Measurements from ENCODE around the gene METTL3.

METTL3 gene

DNA sequence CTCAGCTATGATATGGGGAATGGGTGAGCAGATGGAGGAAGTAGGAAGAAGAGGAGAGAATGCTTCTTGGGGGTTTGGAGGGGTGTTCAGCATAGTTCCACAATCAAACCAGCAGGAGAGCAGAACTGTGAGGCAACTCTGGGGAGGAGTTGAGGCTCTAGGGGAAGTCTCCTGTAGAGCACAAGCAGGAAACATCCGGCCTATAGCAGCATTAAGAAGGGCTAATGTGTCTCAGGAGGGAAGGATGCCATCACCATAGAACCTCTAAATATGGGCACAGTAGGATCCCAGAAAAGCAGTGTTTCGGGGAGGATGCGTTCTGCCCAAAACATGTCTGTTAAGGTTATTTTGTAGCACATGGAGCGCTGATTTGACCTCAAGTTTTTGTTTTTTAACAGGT is 23.4 kb upstream of the METTL3 start:
- TF ChIP-seq, protein P1, sequence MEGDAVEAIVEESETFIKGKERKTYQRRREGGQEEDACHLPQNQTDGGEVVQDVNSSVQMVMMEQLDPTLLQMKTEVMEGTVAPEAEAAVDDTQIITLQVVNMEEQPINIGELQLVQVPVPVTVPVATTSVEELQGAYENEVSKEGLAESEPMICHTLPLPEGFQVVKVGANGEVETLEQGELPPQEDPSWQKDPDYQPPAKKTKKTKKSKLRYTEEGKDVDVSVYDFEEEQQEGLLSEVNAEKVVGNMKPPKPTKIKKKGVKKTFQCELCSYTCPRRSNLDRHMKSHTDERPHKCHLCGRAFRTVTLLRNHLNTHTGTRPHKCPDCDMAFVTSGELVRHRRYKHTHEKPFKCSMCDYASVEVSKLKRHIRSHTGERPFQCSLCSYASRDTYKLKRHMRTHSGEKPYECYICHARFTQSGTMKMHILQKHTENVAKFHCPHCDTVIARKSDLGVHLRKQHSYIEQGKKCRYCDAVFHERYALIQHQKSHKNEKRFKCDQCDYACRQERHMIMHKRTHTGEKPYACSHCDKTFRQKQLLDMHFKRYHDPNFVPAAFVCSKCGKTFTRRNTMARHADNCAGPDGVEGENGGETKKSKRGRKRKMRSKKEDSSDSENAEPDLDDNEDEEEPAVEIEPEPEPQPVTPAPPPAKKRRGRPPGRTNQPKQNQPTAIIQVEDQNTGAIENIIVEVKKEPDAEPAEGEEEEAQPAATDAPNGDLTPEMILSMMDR (IDR thresholded peaks at IDR 0.05; ENCODE audit: low read depth, low read length), result no peak

DNA sequence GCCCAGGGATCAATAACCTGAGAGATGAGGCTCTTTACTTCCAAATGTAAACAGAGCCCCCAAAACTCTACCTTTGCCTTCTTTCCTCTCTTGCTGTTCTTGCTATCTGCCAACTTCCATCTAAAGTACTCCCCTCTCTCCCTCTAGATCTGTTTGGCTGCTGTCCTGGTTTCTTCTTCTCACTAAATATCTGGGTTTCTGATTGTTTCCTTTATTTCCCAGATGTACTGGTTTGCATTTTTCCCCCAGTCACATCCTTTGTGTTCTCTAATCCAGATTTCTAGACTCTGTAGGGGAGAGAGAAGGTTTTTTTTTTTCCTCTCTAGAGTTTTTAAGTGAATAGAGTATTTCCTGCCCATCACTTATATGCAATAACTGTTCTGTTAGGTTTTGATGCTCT is 22.2 kb upstream of the METTL3 start:
- no peak for DNase-seq (ENCODE audit: extremely low read depth, low read depth)

More for the DNA sequence above, 23.4 kb upstream of the METTL3 start:
- DNase-seq (ENCODE audit: extremely low read depth, low read depth), result no peak

DNA sequence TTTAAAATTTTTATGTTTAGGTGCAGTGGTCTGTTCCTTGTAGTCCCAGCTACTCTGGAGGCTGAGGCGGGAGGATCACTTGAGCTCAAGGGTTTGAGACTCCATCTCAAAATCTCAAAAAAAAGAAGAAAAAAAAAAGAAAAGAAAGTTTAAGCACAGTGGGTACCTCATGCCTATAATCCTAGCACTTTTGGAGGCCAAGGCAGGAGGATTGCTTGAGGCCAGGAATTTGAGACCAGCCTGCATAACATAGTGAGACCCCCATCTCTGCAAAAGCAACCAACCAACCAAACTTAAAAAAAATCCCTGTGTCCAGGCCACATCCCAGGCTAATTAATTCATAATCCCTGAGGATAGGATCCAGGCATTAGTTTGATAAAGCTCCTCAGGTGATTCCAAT is 18.4 kb upstream of the METTL3 start:
- DNase-seq (ENCODE audit: extremely low read depth, low read depth), result no peak
- TF ChIP-seq, protein P1 (IDR thresholded peaks at IDR 0.05; ENCODE audit: low read depth, low read length), result no peak

More for the DNA sequence above, 22.2 kb upstream of the METTL3 start:
- TF ChIP-seq, protein P1 (IDR thresholded peaks at IDR 0.05; ENCODE audit: low read depth, low read length), result no peak

DNA sequence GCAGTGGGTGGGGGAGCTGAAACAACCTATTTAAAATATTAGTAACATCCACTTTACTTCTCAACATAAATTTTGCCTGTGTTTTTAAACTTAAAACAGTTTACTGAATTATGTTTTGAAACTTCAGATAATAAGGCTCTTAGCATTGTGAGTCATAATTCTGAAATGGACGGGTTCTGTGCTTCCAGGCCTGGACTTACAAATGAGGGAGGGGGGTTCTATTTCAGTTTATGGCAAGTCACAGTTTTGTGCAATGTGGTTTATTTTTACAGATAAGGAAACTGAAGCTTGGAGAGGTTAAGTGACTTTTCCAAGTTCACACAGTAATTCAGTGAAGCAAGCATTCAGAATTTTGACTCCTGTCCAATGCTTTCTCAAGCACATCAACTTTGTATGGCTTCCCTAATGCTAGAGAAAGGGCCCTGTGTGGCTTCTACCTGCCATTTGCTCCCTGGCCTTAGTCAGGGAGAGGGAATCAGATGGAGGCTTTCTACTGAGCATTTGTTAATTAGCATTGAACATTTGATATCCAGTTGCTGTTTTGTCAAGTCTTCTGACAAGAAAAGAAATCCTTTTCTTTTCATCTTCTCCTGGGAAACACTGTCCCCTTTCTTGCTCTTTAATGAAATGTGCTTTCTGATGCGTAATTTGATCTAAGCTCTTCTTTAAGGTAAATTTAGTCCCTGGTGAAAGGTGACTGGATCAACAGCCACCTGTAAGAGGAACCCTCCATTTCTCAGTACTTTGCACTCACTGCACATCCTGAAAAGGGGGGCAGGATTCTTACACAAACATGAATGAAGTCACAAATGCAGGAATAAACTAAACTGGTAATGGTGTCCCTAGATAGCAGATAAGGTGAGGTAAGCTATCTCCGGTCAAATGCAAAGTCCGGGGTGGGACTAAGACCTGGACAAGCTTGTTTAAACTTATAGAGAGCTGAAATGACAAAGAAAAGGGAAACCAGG is 17.5 kb upstream of the METTL3 start:
- TF ChIP-seq, protein P1 (IDR thresholded peaks at IDR 0.05; ENCODE audit: low read depth, low read length), result no peak
- no peak for DNase-seq (ENCODE audit: extremely low read depth, low read depth)

DNA sequence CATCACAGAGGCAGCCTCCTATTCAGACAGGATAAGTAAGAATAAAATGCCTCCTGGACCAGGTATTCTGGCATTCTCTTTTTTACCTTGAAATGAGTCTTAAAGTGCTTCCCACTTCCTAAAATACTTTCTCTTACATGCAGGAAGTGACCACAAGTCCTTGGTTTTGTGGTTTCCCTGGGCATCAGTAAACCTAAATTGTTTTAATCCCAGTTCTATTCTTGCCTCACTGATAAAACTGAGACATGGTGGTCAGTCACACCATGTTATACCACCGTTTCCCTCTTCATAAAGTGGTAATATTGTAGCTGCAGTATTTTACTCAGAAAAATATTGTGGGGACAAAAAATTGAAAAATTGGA is 16.2 kb upstream of the METTL3 start:
- TF ChIP-seq, protein P1 (IDR thresholded peaks at IDR 0.05; ENCODE audit: low read depth, low read length), result no peak

DNA sequence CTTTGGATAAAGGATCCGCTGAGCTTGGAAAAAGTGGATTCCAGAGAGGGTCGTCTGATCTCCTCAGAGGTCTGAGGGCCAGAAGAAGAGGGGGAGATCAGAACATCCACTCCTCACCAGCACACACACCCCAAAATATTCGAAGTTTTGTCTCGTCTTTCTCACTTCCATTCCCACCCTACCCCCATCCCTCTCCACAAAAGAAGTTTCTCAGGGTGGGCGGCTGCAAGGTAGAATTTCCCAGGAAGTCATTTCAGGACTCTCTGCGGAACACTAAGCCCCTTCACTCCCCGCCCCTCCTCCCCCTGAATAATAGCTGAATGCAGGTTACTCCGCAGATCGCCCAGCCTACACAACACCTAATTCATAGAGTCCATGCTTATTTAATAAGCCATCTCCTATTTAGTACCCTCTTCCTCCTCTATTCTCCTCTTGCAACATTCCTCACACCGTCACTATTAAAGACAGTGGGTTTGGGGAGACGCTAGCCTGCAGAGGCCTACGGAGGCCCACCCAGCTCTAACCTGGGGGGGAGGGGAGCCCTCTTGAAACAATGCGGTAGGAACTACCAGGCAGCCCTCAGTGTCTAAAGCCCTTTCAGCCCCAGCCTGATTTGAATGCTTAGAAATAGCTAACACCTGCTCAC is 15.7 kb upstream of the METTL3 start:
- TF ChIP-seq, protein P1 (IDR thresholded peaks at IDR 0.05; ENCODE audit: low read depth, low read length), result no peak
- DNase-seq (ENCODE audit: extremely low read depth, low read depth), result no peak

More for the DNA sequence above, 16.2 kb upstream of the METTL3 start:
- no peak for DNase-seq (ENCODE audit: extremely low read depth, low read depth)

Data from AG09319 (cell line).